CD8-positive, alpha-beta memory T cell (primary cell): ENCODE results near the gene POLR2F. TPM values are rescaled to one million over a fixed set of nuclear protein-coding genes. Genes with fewer than 3 reads are reported as not detected.
A peak's percentile ranks its signal among the peaks of the same experiment; 100 is the strongest.

Experiments used
- CTCF ChIA-PET: fragments of 350-600 bp; sonication (Branson Sonifier 250); formaldehyde crosslinking; loops from one replicate; lab custom pipeline; 2021; ENCODE audit warnings: antibody characterized with exemption; lab: Charles Lee
- POLR2A ChIA-PET: fragments of 350-600 bp; sonication (Branson Sonifier 250); formaldehyde crosslinking; loops from one replicate; lab custom pipeline; 2021; ENCODE audit warnings: antibody characterized with exemption; lab: Charles Lee
- DNase-seq, 5 donors: peaks; one replicate each; pipeline versions ENCODE4 v3.0.0 to v3.0.0-alpha.2; 2020 to 2022; ENCODE audit warnings: mixed read lengths in 1 of 5
- H3K27ac ChIP-seq: one replicate; pipeline ENCODE4 v1.7.0; 2013; ENCODE audit warnings: low read depth, mild to moderate bottlenecking, low read length, moderate library complexity
- H3K27me3 ChIP-seq: 2 replicates; pipeline ENCODE4 v1.7.0; 2013; ENCODE audit warnings: low read length, mild to moderate bottlenecking; ENCODE audit not compliant: insufficient read depth, poor library complexity, severe bottlenecking
- H3K36me3 ChIP-seq: 2 replicates; pipeline ENCODE4 v1.7.0; 2013; ENCODE audit warnings: mild to moderate bottlenecking, low read length, moderate library complexity; ENCODE audit not compliant: insufficient read depth
- H3K4me1 ChIP-seq: 2 replicates; pipeline ENCODE4 v1.7.0; 2013; ENCODE audit warnings: mild to moderate bottlenecking, low read length, moderate library complexity; ENCODE audit not compliant: insufficient read depth
- H3K4me3 ChIP-seq: 2 replicates; pipeline ENCODE4 v1.7.0; 2013; ENCODE audit warnings: mild to moderate bottlenecking, low read length
- H3K9me3 ChIP-seq: 2 replicates; pipeline ENCODE4 v1.7.0; 2013; ENCODE audit warnings: mild to moderate bottlenecking, low read length
- H3K27ac Mint-ChIP-seq, 8 donors: one replicate each; pipeline ENCODE4 v1.8.0; 2020 to 2021; ENCODE audit warnings: mixed read lengths in 8 of 8, mild to moderate bottlenecking in 6 of 8, inconsistent platforms in 3 of 8, moderate library complexity in 3 of 8
- H3K27me3 Mint-ChIP-seq, 2 donors: one replicate each; pipeline ENCODE4 v1.8.0; 2020 to 2021; ENCODE audit warnings: mixed read lengths in 2 of 2, mild to moderate bottlenecking in 1 of 2, moderate library complexity in 1 of 2
- H3K36me3 Mint-ChIP-seq, 3 donors: one replicate each; pipeline ENCODE4 v1.8.0; 2020 to 2021; ENCODE audit warnings: mixed read lengths in 3 of 3, inconsistent platforms in 1 of 3, mild to moderate bottlenecking in 1 of 3
- H3K4me1 Mint-ChIP-seq, 3 donors: one replicate each; pipeline ENCODE4 v1.8.0; 2020 to 2021; ENCODE audit warnings: mixed read lengths in 3 of 3, inconsistent platforms in 1 of 3, mild to moderate bottlenecking in 1 of 3
- H3K4me3 Mint-ChIP-seq, 7 donors: one replicate each; pipeline ENCODE4 v1.8.0; 2020 to 2021; ENCODE audit warnings: mixed read lengths in 7 of 7, mild to moderate bottlenecking in 6 of 7, moderate library complexity in 4 of 7, inconsistent platforms in 2 of 7
- H3K9me3 Mint-ChIP-seq, 5 donors: one replicate each; pipeline ENCODE4 v1.8.0; 2020 to 2022; ENCODE audit warnings: mixed read lengths in 5 of 5, mild to moderate bottlenecking in 3 of 5, moderate library complexity in 2 of 5, inconsistent platforms in 1 of 5
- polyA plus RNA-seq: library from polyadenylated mRNA; unstranded; fragments of 300-500 nt; fragmentation: Illumina TruSeq; gene quantifications from one replicate; pipeline ENCODE4 v1.2.3, GENCODE V29; 2021
- total RNA-seq, 2 experiments: library from RNA; stranded (reverse); gene quantifications; one replicate each; pipeline ENCODE4 v1.2.3, GENCODE V29; 2021

Gene POLR2F
- total and polyA plus RNA-seq, 3 experiments from 2014 or later = 140 to 167 (median 148) TPM

DNA sequence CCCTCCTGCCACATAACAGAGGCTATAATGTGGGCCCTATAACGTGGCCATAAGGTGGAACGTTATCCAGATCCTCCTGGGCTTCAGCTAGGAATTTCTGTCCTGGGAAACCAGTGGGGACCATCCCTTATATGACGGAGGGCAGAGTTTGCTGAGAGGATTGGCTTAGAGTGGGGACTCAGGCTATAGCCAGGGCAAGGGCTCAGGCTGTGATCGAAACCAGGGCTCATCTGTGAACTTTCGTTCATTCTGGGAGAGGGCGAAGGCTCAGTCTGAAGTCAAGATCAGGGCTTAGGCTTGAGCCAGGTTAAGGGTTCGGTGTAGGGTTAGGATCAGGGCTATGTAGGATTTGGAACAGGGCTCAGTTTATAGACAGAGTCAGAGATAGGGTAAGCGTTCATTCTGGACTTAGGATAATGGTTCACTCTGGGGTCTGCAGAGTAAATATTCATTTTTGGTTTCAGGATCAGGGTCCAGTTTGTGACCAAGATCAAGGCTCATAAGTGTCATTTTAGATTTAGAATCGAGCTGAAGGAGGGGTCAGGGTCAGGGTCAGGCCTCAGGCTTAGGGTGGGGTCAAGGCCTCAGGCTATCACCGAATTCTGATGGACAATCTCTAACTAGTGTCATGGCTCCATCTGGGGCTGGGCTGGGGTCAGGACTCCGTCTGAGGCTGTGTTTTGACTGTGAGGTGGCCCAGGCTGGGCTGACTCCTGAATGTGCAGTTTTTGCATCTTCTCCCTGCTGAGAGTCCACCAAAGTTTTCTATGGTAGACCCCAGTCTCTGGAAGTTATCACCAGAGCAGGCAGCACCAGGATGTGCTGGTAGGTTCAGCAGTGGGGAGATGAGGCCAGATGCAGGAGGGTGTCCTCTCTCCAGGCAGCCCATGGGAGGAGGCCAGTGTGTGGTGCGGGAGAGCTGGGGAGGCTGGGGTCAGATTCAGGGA lies 64.7 kb downstream of the POLR2F start:
- H3K27ac Mint-ChIP-seq = peak overlapping the region in 2 of 8 donors; percentile 42 to 43

More for the DNA sequence above, 64.7 kb downstream of the POLR2F start:
- peaks cover 0 to 4% of the 10 kb centered on the region in 2 donors for H3K27me3 Mint-ChIP-seq
- no peaks in the 10 kb centered on the region for H3K36me3 Mint-ChIP-seq
- no peaks in the 10 kb centered on the region for H3K4me1 ChIP-seq
- H3K27ac ChIP-seq = no peak overlapping the region
- H3K4me3 Mint-ChIP-seq = no peak overlapping the region
- CTCF ChIA-PET = no interaction called here
- H3K4me3 ChIP-seq = no peak overlapping the region
- DNase-seq = no peak
- H3K4me1 Mint-ChIP-seq = peaks cover 0 to 5% (median 0%) of the 10 kb centered on the region in 3 donors
- H3K9me3 ChIP-seq = no peaks in the 10 kb centered on the region
- POLR2A ChIA-PET = no interaction called here
- H3K36me3 ChIP-seq = no peaks in the 10 kb centered on the region
- H3K27me3 ChIP-seq = no peaks in the 10 kb centered on the region
- H3K9me3 Mint-ChIP-seq = no peaks in the 10 kb centered on the region

Other genes with a start within 250 kb of the POLR2F start
- gene GCAT, start 145.8 kb upstream of the POLR2F start, total RNA-seq = 10 to 100 TPM in 1 of 2 experiments, 1 to 10 TPM in 1; 9.3 to 10.0 TPM
- 1.6 TPM for gene GCAT, start 145.8 kb upstream of the POLR2F start, polyA plus RNA-seq
- not detected for gene GALR3, start 130.3 kb upstream of the POLR2F start, total RNA-seq
- not detected for gene GALR3, start 130.3 kb upstream of the POLR2F start, polyA plus RNA-seq
- gene ANKRD54, start 109.4 kb upstream of the POLR2F start, total RNA-seq = 10 to 100 TPM; 27.6 to 28.7 TPM
- 11.9 TPM for gene ANKRD54, start 109.4 kb upstream of the POLR2F start, polyA plus RNA-seq
- 100 to 1,000 TPM; 549 to 556 TPM for gene EIF3L, start 104.3 kb upstream of the POLR2F start, total RNA-seq
- gene EIF3L, start 104.3 kb upstream of the POLR2F start, polyA plus RNA-seq = 266 TPM
- 10 to 100 TPM; 25.4 to 25.8 TPM for gene MICALL1, start 47.4 kb upstream of the POLR2F start, total RNA-seq
- 7.2 TPM for gene MICALL1, start 47.4 kb upstream of the POLR2F start, polyA plus RNA-seq
- gene C22orf23, start 98 bp upstream of the POLR2F start, total RNA-seq = under 1 TPM; 0.29 to 0.37 TPM
- not detected for gene C22orf23, start 98 bp upstream of the POLR2F start, polyA plus RNA-seq
- gene SOX10, start 30.9 kb downstream of the POLR2F start, total RNA-seq = not detected
- gene SOX10, start 30.9 kb downstream of the POLR2F start, polyA plus RNA-seq = not detected
- gene PICK1, start 103.7 kb downstream of the POLR2F start, total RNA-seq = 10 to 100 TPM; 21.0 to 22.5 TPM
- gene PICK1, start 103.7 kb downstream of the POLR2F start, polyA plus RNA-seq = 9.4 TPM
- under 1 TPM in 1 of 2 experiments, not detected in 1; 0.35 TPM for gene SLC16A8, start 130.5 kb downstream of the POLR2F start, total RNA-seq
- gene SLC16A8, start 130.5 kb downstream of the POLR2F start, polyA plus RNA-seq = not detected
- under 1 TPM; 0.53 to 0.58 TPM for gene BAIAP2L2, start 157.0 kb downstream of the POLR2F start, total RNA-seq
- gene BAIAP2L2, start 157.0 kb downstream of the POLR2F start, polyA plus RNA-seq = not detected
- 10 to 100 TPM; 33.0 to 34.1 TPM for gene PLA2G6, start 228.1 kb downstream of the POLR2F start, total RNA-seq
- 5.6 TPM for gene PLA2G6, start 228.1 kb downstream of the POLR2F start, polyA plus RNA-seq
- gene MAFF, start 248.3 kb downstream of the POLR2F start, total RNA-seq = 1 to 10 TPM; 7.4 to 7.8 TPM
- 4.6 TPM for gene MAFF, start 248.3 kb downstream of the POLR2F start, polyA plus RNA-seq